Pons (tissue), 1 donor: ENCODE measurements around the gene CNTN2.
A peak's percentile ranks its signal among the peaks of the same experiment; 100 is the strongest.

Experiments
- DNase-seq: peaks from one replicate; pipeline ENCODE4 v3.0.0-alpha.2; 2016; ENCODE audit warnings: low spot score

Gene CNTN2

GRCh38 chr1:205056956-205057568, 14.1 kb downstream of the CNTN2 start:
- no peak for DNase-seq

- DNase-seq: no peak
Observed at GRCh38 chr1:205057808-205058575, 15.0 kb downstream of the CNTN2 start.

- DNase-seq: no peak
Observed at GRCh38 chr1:205058853-205059252, 15.8 kb downstream of the CNTN2 start.

GRCh38 chr1:205059660-205060059, 16.6 kb downstream of the CNTN2 start:
- no peak for DNase-seq

GRCh38 chr1:205060746-205061145, 17.7 kb downstream of the CNTN2 start:
- no peak for DNase-seq

GRCh38 chr1:205061227-205061626, 18.2 kb downstream of the CNTN2 start:
- no peak for DNase-seq

- DNase-seq: peak; percentile 87
Observed at GRCh38 chr1:205061665-205062069, 18.7 kb downstream of the CNTN2 start.

- DNase-seq: no peak
Observed at GRCh38 chr1:205062319-205062718, 19.3 kb downstream of the CNTN2 start.

- DNase-seq: no peak
Observed at GRCh38 chr1:205062895-205063294, 19.9 kb downstream of the CNTN2 start.

- DNase-seq: no peak
Observed at GRCh38 chr1:205064301-205064700, 21.3 kb downstream of the CNTN2 start.

- DNase-seq: no peak
Observed at GRCh38 chr1:205064741-205065316, 21.8 kb downstream of the CNTN2 start.

GRCh38 chr1:205065666-205066065, 22.7 kb downstream of the CNTN2 start:
- DNase-seq: no peak

- DNase-seq: no peak
Observed at GRCh38 chr1:205066141-205066818, 23.3 kb downstream of the CNTN2 start.

GRCh38 chr1:205067031-205067430, 24.0 kb downstream of the CNTN2 start:
- no peak for DNase-seq

GRCh38 chr1:205068001-205068400, 25.0 kb downstream of the CNTN2 start:
- no peak for DNase-seq

GRCh38 chr1:205068457-205069040, 25.5 kb downstream of the CNTN2 start:
- DNase-seq: peak; percentile 2

- no peak for DNase-seq
Observed at GRCh38 chr1:205069371-205070125, 26.5 kb downstream of the CNTN2 start.

GRCh38 chr1:205071028-205071409, 28.0 kb downstream of the CNTN2 start:
- DNase-seq: no peak

GRCh38 chr1:205071801-205072200, 28.8 kb downstream of the CNTN2 start:
- DNase-seq: peak; percentile 69

- DNase-seq: no peak
Observed at GRCh38 chr1:205072286-205072685, 29.3 kb downstream of the CNTN2 start.

- DNase-seq: no peak
Observed at GRCh38 chr1:205072881-205073280, 29.9 kb downstream of the CNTN2 start.

- no peak for DNase-seq
Observed at GRCh38 chr1:205073511-205073910, 30.5 kb downstream of the CNTN2 start.
